Measurements from ENCODE around the gene CRADD.

The CRADD gene

GRCh38 chr12:93742110-93742934 lies 65.1 kb downstream of the CRADD start:
- TF ChIP-seq CTCF (conservative IDR thresholded peaks at IDR 0.05; ENCODE audit: low read length) = peak; percentile 10; the same call in 1 of the 2 replicates
- DNase-seq (ENCODE audit: low read depth) = peak; percentile 71
- peak overlapping the region; percentile 73 for H3K4me3 ChIP-seq (ENCODE audit: low read length)

- peak overlapping the region; percentile 73 for H3K4me3 ChIP-seq (ENCODE audit: low read length)
- no peak for DNase-seq (ENCODE audit: low read depth)
- no peak for TF ChIP-seq CTCF (conservative IDR thresholded peaks at IDR 0.05; ENCODE audit: low read length)
Observed at GRCh38 chr12:93743229-93743998, 66.2 kb downstream of the CRADD start.

- H3K4me3 ChIP-seq (ENCODE audit: low read length) = no peak overlapping the region
- DNase-seq (ENCODE audit: low read depth) = no peak
- TF ChIP-seq CTCF (conservative IDR thresholded peaks at IDR 0.05; ENCODE audit: low read length) = no peak
Observed at GRCh38 chr12:93743999-93744689, 67.0 kb downstream of the CRADD start.

- no peak overlapping the region for H3K4me3 ChIP-seq (ENCODE audit: low read length)
- DNase-seq (ENCODE audit: low read depth) = no peak
- TF ChIP-seq CTCF (conservative IDR thresholded peaks at IDR 0.05; ENCODE audit: low read length) = no peak
Observed at GRCh38 chr12:93745286-93745685, 68.1 kb downstream of the CRADD start.

GRCh38 chr12:93746572-93747168 lies 69.5 kb downstream of the CRADD start:
- DNase-seq (ENCODE audit: low read depth) = no peak
- TF ChIP-seq CTCF (conservative IDR thresholded peaks at IDR 0.05; ENCODE audit: low read length) = no peak
- H3K4me3 ChIP-seq (ENCODE audit: low read length) = no peak overlapping the region

GRCh38 chr12:93748672-93749383 lies 71.7 kb downstream of the CRADD start:
- no peak for DNase-seq (ENCODE audit: low read depth)
- H3K4me3 ChIP-seq (ENCODE audit: low read length) = no peak overlapping the region
- no peak for TF ChIP-seq CTCF (conservative IDR thresholded peaks at IDR 0.05; ENCODE audit: low read length)
